ENCODE measurements around the gene MESP1. TPM values are rescaled to one million over a fixed set of nuclear protein-coding genes. Genes with fewer than 3 reads are reported as not detected.

Gene MESP1
- total and polyA plus RNA-seq, 2 of the 4 experiments (the other 2 are of a cell fraction), result under 0.01 to 0.10 TPM

DNA sequence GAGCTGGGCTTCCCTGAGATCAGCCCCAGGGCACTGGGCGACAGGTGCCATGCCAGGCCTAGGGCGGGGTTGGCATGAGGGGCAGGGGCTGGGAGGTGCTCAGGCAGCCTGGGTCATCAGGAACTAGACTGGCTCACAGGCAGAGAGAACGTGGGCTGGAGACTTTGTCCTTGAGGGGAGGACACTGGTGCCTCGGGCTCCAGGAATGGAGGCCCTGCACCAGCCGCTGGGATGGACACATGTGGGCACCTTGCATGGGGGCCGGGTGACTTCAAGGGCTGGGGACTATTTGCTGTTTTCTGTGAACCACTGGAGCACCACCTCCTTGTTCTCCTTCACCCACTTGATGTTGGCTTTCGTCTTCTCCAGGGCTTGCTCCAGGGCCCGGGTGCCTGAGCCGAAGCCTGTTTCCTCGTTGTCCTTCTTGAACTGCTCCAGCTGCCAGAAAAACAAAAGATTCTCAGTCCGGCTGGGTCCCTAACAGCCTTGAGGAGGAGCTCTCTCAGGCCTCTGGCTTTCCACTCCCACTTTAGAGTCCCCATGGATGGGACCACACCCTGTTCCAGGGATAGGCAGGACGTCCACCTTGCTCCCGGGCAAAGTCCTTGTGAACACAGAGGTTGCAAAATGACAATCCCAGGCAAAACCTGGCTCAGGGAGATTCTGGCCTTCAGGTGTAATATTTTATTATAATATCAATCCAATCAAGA, 34.2 kb upstream of the MESP1 start:
- peak overlapping the region; percentile 11; the same call in 1 of the 2 replicates for H3K27ac ChIP-seq (ENCODE audit: insufficient read depth, low read length)
- no peaks in the 10 kb centered on the region; the same call in 1 of the 2 replicates for H3K9me1 ChIP-seq (ENCODE audit: insufficient read depth, low read length)
- CTCF ChIA-PET, result no interaction called here
- DNase-seq (no peak), ATAC-seq (ENCODE audit: low read depth) (0 out of 2 replicates have a peak, but pooled peaks have one; percentile 25)
- no peak overlapping the region for H2AK5ac ChIP-seq (ENCODE audit: low read depth, low read length)
- no peak overlapping the region for H3K14ac ChIP-seq (replicated peaks; ENCODE audit: low read depth, low read length)
- no peak overlapping the region for H4K8ac ChIP-seq (ENCODE audit: low read depth in 2 of 2, low read length in 2 of 2)
- H3K56ac ChIP-seq (ENCODE audit: extremely low read depth, insufficient read depth, low read length), result no peak overlapping the region
- H3K9me3 ChIP-seq (ENCODE audit: control insufficient read depth, insufficient read depth, low read length), result peaks cover 3% of the 10 kb centered on the region; the same call in 1 of the 2 replicates
- H2AFZ ChIP-seq (replicated peaks; ENCODE audit: low read length, poor library complexity), result no peak overlapping the region
- H4K5ac ChIP-seq (ENCODE audit: low read depth, low read length), result no peak overlapping the region
- BruUV-seq (replicated peaks), result TSS peak; percentile 86
- no peak overlapping the region for H4K91ac ChIP-seq (ENCODE audit: insufficient read depth, low read depth, low read length)
- no peak overlapping the region for H3K9ac ChIP-seq (ENCODE audit: low read depth, low read length)
- H2BK15ac ChIP-seq (ENCODE audit: low read depth, low read length), result no peak overlapping the region
- no peak overlapping the region for H3K23ac ChIP-seq (ENCODE audit: low read depth, low read length)
- H3K27me3 ChIP-seq (ENCODE audit: control insufficient read depth, insufficient read depth, low read length), result no peaks in the 10 kb centered on the region
- H3K79me1 ChIP-seq (ENCODE audit: low read depth in 1 of 2, low read length in 2 of 2), result no peaks in the 10 kb centered on the region
- 0 out of 2 replicates have a peak overlapping the region, but pooled peaks have one; percentile 3 for H3K4ac ChIP-seq (ENCODE audit: low read depth, low read length)
- H2BK20ac ChIP-seq (ENCODE audit: low read depth, low read length), result no peak overlapping the region
- H2BK120ac ChIP-seq (ENCODE audit: low read depth, low read length), result no peak overlapping the region
- TF ChIP-seq POLR2A (IDR thresholded peaks at IDR 0.05; ENCODE audit: low read depth, low read length) (no peak), BHLHE40 (IDR thresholded peaks at IDR 0.05; ENCODE audit: low read depth, low read length) (no peak), CHD1 (IDR thresholded peaks at IDR 0.05; ENCODE audit: low read depth, low read length) (no peak), CEBPB (IDR thresholded peaks at IDR 0.05; ENCODE audit: low read depth, low read length) (no peak)
- TF ChIP-seq, protein P1, sequence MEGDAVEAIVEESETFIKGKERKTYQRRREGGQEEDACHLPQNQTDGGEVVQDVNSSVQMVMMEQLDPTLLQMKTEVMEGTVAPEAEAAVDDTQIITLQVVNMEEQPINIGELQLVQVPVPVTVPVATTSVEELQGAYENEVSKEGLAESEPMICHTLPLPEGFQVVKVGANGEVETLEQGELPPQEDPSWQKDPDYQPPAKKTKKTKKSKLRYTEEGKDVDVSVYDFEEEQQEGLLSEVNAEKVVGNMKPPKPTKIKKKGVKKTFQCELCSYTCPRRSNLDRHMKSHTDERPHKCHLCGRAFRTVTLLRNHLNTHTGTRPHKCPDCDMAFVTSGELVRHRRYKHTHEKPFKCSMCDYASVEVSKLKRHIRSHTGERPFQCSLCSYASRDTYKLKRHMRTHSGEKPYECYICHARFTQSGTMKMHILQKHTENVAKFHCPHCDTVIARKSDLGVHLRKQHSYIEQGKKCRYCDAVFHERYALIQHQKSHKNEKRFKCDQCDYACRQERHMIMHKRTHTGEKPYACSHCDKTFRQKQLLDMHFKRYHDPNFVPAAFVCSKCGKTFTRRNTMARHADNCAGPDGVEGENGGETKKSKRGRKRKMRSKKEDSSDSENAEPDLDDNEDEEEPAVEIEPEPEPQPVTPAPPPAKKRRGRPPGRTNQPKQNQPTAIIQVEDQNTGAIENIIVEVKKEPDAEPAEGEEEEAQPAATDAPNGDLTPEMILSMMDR (conservative IDR thresholded peaks at IDR 0.05; ENCODE audit: low read depth, low read length), result no peak
- TF ChIP-seq, protein P2, sequence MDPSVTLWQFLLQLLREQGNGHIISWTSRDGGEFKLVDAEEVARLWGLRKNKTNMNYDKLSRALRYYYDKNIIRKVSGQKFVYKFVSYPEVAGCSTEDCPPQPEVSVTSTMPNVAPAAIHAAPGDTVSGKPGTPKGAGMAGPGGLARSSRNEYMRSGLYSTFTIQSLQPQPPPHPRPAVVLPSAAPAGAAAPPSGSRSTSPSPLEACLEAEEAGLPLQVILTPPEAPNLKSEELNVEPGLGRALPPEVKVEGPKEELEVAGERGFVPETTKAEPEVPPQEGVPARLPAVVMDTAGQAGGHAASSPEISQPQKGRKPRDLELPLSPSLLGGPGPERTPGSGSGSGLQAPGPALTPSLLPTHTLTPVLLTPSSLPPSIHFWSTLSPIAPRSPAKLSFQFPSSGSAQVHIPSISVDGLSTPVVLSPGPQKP (IDR thresholded peaks at IDR 0.05; ENCODE audit: borderline replicate concordance, low read depth, low read length), result no peak
- H4K20me1 ChIP-seq (ENCODE audit: insufficient read depth, low read length), result no peaks in the 10 kb centered on the region
- H2BK5ac ChIP-seq (ENCODE audit: low read depth, low read length, poor library complexity, severe bottlenecking), result no peak overlapping the region
- no peak overlapping the region for H2AK9ac ChIP-seq (replicated peaks; ENCODE audit: low read depth, low read length, poor library complexity)
- H3K4me2 ChIP-seq (ENCODE audit: low read depth, low read length), result no peak overlapping the region
- in situ Hi-C loops (cut with MboI; ENCODE audit: low sequenced_read_pairs) (no loop called here), dilution Hi-C loops (cut with HindIII; ENCODE audit: low sequenced_read_pairs, unreplicated experiment) (no loop called here), intact Hi-C loops (cut with micrococcal nuclease) (no loop called here)
- H3K4me3 ChIP-seq (ENCODE audit: insufficient read depth, low read depth, low read length), result no peak overlapping the region
- H3K18ac ChIP-seq (ENCODE audit: low read depth, low read length), result no peak overlapping the region; the same call in 1 of the 2 replicates
- H3K4me1 ChIP-seq (ENCODE audit: control insufficient read depth, insufficient read depth, low read length), result peaks cover 10% of the 10 kb centered on the region
- peaks cover 11% of the 10 kb centered on the region; the same call in 1 of the 2 replicates for H3K36me3 ChIP-seq (ENCODE audit: control insufficient read depth, insufficient read depth, low read length)
- POLR2A ChIA-PET (ENCODE audit: unreplicated experiment), result no interaction called here
- 93% methylated on average over 3 of the region's 13 CpGs; no CpG with 5 or more reads in 1 of the 2 experiments for WGBS, 2 experiments (ENCODE audit: extremely low coverage in 2 of 2, insufficient read length in 1 of 2)
